Activated CD4-positive, alpha-beta T cell treated with anti-CD3 and anti-CD28 coated beads for 24 hours (primary cell): ENCODE results near the gene LCN2.
"Not testable (repeated sequence)": the region's sequence is repeated elsewhere in the genome, so short reads cannot be mapped to it uniquely, and the experiment has no call there.

Experiments used
- DNase-seq, 2 donors: peaks; one replicate each; pipeline ENCODE4 v3.0.0-alpha.2; 2020; ENCODE audit warnings: low read depth in 2 of 2

LCN2 gene

DNA sequence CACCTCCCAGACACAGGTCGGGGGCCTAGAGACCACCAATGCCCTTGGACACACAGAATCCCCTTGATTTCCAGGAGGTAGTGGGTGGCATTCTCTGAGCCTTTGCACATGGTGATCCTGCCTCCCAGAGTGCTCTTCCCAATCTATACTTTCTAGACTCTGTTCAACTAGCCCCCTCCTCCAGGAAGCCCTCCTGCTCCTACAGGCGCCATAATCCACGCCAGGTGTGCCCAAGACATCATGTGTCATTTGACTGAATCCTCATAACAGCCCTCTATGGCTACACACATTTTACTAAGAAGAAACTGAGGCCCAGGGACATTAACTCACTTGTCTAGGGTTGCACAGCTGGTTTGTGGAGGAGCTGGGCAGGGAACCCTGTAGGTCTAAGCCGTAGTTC is 18.0 kb downstream of the LCN2 start:
- DNase-seq = no peak

DNA sequence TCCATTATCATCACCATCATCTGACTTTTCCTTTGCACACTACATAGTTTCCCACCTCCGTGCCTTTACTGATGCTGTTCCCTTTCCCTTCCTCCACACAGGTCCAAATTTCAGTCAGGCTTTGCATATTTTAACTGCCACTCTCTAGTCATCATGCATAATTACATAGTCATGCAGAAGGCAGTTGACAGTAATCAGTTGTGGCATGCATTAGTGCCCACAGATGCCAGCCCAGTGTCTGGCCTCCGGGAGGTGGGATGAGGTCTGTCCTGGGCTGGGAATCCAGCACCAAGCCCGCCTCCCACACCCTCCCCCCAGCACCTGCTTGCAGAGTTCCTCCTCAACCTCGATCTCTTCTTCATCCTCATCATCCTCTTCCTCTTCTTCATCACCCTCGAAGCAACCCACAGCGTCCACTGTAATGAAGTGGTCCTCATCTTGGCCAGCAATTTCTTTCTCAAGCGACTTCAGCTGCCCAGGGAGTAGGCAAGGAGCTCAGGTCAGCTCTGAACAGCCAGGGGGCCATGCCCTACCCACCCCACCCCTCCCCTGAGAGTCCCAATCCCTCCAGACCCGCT is 19.6 kb downstream of the LCN2 start:
- no peak for DNase-seq

DNA sequence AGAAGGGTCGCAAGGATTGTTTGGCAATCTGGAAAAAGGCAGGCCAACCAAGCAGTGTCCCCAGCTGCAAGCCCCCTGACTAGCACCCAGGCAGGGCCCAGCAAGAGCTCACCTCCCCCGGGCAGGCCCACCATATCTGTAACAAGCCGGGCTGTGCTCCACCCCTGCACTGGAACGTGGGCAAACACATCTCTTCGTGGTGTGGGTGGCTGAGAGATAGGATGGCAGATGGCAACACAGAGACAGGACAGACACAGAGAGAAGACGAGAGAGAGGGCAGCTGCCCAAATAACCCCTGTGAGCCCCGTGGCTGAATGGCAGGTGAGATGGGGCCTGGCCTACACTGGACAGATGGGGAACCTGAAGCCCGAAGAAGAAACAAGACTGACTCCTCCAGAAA is 20.2 kb downstream of the LCN2 start:
- DNase-seq = no peak

DNA sequence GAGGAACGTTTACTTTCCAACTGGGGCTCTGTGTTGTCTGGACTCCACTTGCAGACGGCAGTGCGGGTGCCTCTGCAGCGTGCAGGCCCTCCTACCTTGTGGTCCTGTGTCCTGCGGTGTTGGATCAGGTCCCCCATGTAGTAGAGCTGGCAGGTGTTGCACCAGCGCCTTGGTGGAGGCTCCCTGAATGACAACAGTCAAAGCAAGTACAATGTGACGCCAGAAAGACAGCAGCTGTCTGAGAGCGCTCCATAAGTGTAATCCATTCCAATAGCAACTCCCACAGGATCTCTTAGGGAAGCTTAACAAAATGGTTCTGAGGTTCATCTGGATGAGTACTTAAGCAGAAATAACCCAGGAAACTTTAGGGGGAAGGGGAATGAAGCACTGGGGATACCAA is 20.7 kb downstream of the LCN2 start:
- DNase-seq = no peak

DNA sequence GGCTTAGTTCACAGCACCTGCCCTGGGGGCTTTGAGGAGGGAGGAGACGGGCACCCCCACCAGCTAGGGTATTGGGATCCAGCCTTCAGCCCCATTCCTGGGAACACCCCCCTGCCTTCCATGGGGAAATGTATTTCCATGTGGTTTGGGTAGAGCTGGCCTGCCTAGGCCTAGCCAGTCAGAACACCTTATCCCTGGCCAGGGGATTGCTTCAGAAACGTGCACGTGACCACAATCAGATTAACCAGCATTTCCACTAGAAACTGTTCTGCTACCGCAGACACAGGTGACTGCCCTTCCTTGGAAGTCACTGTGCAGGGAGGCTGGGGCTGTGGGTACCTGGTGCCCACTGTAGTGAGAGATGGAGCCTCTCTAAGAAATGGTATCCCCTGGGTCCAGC is 24.8 kb downstream of the LCN2 start:
- DNase-seq = no peak

DNA sequence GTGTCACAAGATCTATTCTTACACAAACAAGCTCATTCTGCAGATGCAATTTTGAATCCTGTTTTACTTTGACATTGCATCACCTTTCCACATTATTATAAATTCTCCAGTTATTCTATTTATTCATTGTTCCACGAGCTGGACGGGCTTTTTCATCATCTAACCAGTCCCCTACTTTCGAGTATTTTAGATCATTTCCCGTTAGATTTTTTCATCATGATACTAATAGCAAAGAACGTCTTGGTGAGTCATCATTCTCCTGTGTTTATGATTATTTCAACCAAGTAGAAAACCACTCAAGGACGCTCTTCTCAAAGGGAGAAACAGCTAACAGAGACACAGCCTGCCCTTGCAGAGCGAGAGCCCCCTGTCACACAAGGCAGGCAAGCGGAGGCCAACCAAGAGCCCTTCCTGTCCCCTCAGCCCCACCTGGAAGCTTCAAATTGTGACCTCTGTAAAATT is 25.9 kb downstream of the LCN2 start:
- DNase-seq = no peak

GRCh38 chr9:128175726-128176125 is 26.5 kb downstream of the LCN2 start:
- no peak for DNase-seq

- DNase-seq = no peak
These were observed 29.7 kb downstream of the LCN2 start for GRCh38 chr9:128178806-128179431.

DNA sequence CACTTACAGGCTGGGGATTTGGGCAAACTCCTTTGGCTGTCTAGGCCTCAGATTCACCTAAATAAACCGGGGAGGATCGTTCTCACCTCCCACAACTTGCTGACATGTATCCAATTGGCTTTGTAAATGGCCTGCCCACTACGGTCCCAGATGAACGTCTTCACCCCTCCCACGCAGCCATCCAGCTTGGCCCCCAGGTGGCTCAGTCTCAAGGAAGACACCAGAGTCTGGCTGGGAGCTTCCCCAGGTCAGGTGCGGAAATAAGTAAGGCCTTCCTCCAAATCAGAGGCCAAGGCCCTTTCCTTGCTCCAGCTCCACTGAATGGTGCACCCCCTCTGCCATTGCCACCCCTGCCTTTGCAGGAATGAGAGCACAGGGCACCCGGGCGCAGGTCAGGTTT is 30.7 kb downstream of the LCN2 start:
- no peak for DNase-seq

- no peak for DNase-seq
These were observed 31.2 kb downstream of the LCN2 start for GRCh38 chr9:128180447-128180846.

- DNase-seq = not testable (repeated sequence)
These were observed 32.2 kb downstream of the LCN2 start for GRCh38 chr9:128181480-128181879.

- DNase-seq = no peak
These were observed 33.8 kb downstream of the LCN2 start for GRCh38 chr9:128182893-128183588.

DNA sequence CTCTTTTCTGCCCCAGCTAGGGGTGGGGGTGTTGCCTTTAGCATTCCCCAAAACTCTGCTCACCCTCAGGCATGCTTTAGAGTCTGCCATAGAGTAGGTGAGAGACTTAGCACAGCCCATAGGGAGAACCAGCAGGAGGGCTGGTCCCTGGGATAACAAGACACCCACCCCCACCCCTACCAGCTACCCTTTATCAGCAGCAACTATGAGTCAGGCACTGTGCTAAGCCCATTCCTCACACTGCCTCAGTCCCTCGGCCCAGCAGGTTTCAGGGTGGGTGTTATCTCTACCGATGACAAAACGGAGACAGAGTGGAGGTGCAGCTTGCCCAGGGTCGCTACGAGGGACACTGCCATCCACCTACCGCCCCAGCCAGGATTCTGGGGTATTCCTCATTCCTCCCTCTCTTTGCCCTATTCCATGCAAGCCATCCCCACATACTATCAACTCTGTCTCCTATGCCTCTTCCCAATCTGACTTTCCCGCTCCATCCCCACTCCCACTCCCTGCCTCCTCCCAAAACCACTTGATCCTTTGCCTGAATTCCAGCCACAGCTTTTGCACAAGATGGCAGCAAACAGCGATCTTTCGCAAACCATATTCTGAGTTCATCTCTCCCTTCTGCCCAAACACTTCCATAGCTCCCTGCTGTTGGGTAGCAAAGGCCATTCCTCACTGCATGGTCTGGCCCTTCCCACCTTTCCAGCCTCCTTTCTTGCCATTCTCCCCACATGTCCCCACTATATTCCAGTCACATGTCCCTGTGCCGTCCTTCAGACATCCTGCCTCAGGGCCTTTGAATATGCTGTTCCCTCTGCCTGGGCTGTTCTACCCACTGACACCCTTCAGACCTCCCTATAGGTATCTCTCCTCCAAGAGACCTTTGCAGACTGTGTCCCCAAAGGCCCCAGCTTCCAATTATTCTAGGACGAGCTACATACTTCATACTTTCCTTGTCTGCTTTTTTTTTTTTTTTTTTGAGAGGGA is 37.0 kb downstream of the LCN2 start:
- DNase-seq = no peak

- DNase-seq = no peak
These were observed 38.1 kb downstream of the LCN2 start for GRCh38 chr9:128187361-128187760.

DNA sequence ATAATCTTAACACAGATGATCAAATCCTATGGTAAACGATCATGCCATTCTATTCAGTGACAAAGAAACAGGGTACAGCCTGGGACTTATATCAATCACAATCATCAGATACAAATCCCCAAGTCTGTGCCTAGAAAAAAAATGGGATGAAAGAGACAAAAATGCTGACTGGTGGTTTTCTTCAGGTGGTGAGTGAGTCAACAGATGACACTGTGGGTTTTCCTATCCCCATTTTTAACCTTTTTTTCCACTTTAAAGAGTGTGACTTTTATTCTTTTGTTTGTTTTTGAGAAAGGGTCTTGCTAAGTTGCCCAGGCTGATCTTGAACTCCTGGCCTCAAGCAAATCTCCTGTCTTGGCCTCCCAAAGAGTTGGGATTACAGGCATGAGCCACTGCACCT is 39.0 kb downstream of the LCN2 start:
- no peak for DNase-seq

GRCh38 chr9:128190013-128190412 is 40.8 kb downstream of the LCN2 start:
- no peak for DNase-seq

GRCh38 chr9:128190516-128191405 is 41.5 kb downstream of the LCN2 start:
- no peak for DNase-seq

- peak; percentile 63 to 66 for DNase-seq
These were observed 42.3 kb downstream of the LCN2 start, which contains the start of gene CIZ1 for GRCh38 chr9:128191406-128192046. CIZ1 (minus strand) TSS chr9:128191572; CDS start chr9:128190857, 715 bp downstream.

- DNase-seq = no peak
These were observed 43.5 kb downstream of the LCN2 start for GRCh38 chr9:128192601-128193371.
